Measurements from ENCODE around the gene NUP133.
"Not testable (repeated sequence)": the region's sequence is repeated elsewhere in the genome, so short reads cannot be mapped to it uniquely, and the experiment has no call there.

The NUP133 gene

GRCh38 chr1:229479660-229480399, 28.3 kb downstream of the NUP133 start:
- Histone ChIP-seq H3K36me3 (ENCODE audit: low read length) (peaks cover 15% of the 10 kb centered on the region), H3K9ac (ENCODE audit: low read length) (no peak overlapping the region), H3K27me3 (ENCODE audit: low read length) (no peaks in the 10 kb centered on the region), H2AFZ (ENCODE audit: low read depth, low read length, severe bottlenecking) (no peak overlapping the region), H3F3A (ENCODE audit: insufficient read depth) (no peaks in the 10 kb centered on the region), H3K4me3 (ENCODE audit: insufficient read depth, low read length, poor library complexity, severe bottlenecking) (no peak overlapping the region), H4K20me1 (ENCODE audit: low read depth, low read length) (no peaks in the 10 kb centered on the region), H3K4me2 (ENCODE audit: low read depth, low read length, poor library complexity, severe bottlenecking) (peak overlapping the region; percentile 27), H3K27ac (ENCODE audit: low read depth, low read length) (peak overlapping the region; percentile 36), H3K9me2 (replicated peaks; ENCODE audit: insufficient read depth, low read length) (no peaks in the 10 kb centered on the region), H3K79me2 (ENCODE audit: insufficient read depth, low read length) (no peaks in the 10 kb centered on the region), H3K9me3 (ENCODE audit: insufficient read depth, low read length) (no peaks in the 10 kb centered on the region)
- no peak for TF ChIP-seq EZH2phosphoT487 (conservative IDR thresholded peaks at IDR 0.05; ENCODE audit: low read length)
- no peak for TF ChIP-seq CTCF (IDR thresholded peaks at IDR 0.05; ENCODE audit: insufficient read depth, low read length, poor library complexity, severe bottlenecking)

GRCh38 chr1:229478852-229479251, 29.3 kb downstream of the NUP133 start:
- Histone ChIP-seq H3F3A (ENCODE audit: insufficient read depth) (no peaks in the 10 kb centered on the region), H3K27ac (ENCODE audit: low read depth, low read length) (no peak overlapping the region; the same call in 1 of the 2 replicates), H3K36me3 (ENCODE audit: low read length) (peaks cover 10% of the 10 kb centered on the region; the same call in 1 of the 2 replicates), H3K9me2 (replicated peaks; ENCODE audit: insufficient read depth, low read length) (no peaks in the 10 kb centered on the region), H2AFZ (ENCODE audit: low read depth, low read length, severe bottlenecking) (no peak overlapping the region), H3K9ac (ENCODE audit: low read length) (no peak overlapping the region), H4K20me1 (ENCODE audit: low read depth, low read length) (no peaks in the 10 kb centered on the region), H3K9me3 (ENCODE audit: insufficient read depth, low read length) (no peaks in the 10 kb centered on the region), H3K79me2 (ENCODE audit: insufficient read depth, low read length) (no peaks in the 10 kb centered on the region), H3K4me2 (ENCODE audit: low read depth, low read length, poor library complexity, severe bottlenecking) (no peak overlapping the region), H3K4me3 (ENCODE audit: insufficient read depth, low read length, poor library complexity, severe bottlenecking) (no peak overlapping the region), H3K27me3 (ENCODE audit: low read length) (no peaks in the 10 kb centered on the region)
- TF ChIP-seq CTCF (IDR thresholded peaks at IDR 0.05; ENCODE audit: insufficient read depth, low read length, poor library complexity, severe bottlenecking) (no peak), EZH2phosphoT487 (conservative IDR thresholded peaks at IDR 0.05; ENCODE audit: low read length) (no peak)

- not testable (repeated sequence) for H3K9ac ChIP-seq (ENCODE audit: low read length); H3K79me2 ChIP-seq (ENCODE audit: insufficient read depth, low read length); H3K36me3 ChIP-seq (ENCODE audit: low read length); H4K20me1 ChIP-seq (ENCODE audit: low read depth, low read length); H2AFZ ChIP-seq (ENCODE audit: low read depth, low read length, severe bottlenecking); H3K27ac ChIP-seq (ENCODE audit: low read depth, low read length); H3K27me3 ChIP-seq (ENCODE audit: low read length); H3K9me3 ChIP-seq (ENCODE audit: insufficient read depth, low read length); H3F3A ChIP-seq (ENCODE audit: insufficient read depth); H3K4me3 ChIP-seq (ENCODE audit: insufficient read depth, low read length, poor library complexity, severe bottlenecking); H3K4me2 ChIP-seq (ENCODE audit: low read depth, low read length, poor library complexity, severe bottlenecking); H3K9me2 ChIP-seq (replicated peaks; ENCODE audit: insufficient read depth, low read length)
Measured at GRCh38 chr1:229475859-229476258, 32.3 kb downstream of the NUP133 start.

GRCh38 chr1:229474509-229474908, 33.6 kb downstream of the NUP133 start:
- H3F3A ChIP-seq (ENCODE audit: insufficient read depth) = no peaks in the 10 kb centered on the region
- no peak overlapping the region for H3K4me2 ChIP-seq (ENCODE audit: low read depth, low read length, poor library complexity, severe bottlenecking)
- H3K9me3 ChIP-seq (ENCODE audit: insufficient read depth, low read length) = no peaks in the 10 kb centered on the region
- H2AFZ ChIP-seq (ENCODE audit: low read depth, low read length, severe bottlenecking) = no peak overlapping the region
- no peak overlapping the region for H3K4me3 ChIP-seq (ENCODE audit: insufficient read depth, low read length, poor library complexity, severe bottlenecking)
- H3K9ac ChIP-seq (ENCODE audit: low read length) = no peak overlapping the region
- no peak overlapping the region for H3K27ac ChIP-seq (ENCODE audit: low read depth, low read length)
- H3K36me3 ChIP-seq (ENCODE audit: low read length) = peaks cover 12% of the 10 kb centered on the region; the same call in 1 of the 2 replicates
- no peak for TF ChIP-seq EZH2phosphoT487 (conservative IDR thresholded peaks at IDR 0.05; ENCODE audit: low read length)
- TF ChIP-seq CTCF (IDR thresholded peaks at IDR 0.05; ENCODE audit: insufficient read depth, low read length, poor library complexity, severe bottlenecking) = no peak
- no peaks in the 10 kb centered on the region for H3K9me2 ChIP-seq (replicated peaks; ENCODE audit: insufficient read depth, low read length)
- no peaks in the 10 kb centered on the region for H3K27me3 ChIP-seq (ENCODE audit: low read length)
- no peaks in the 10 kb centered on the region for H4K20me1 ChIP-seq (ENCODE audit: low read depth, low read length)
- H3K79me2 ChIP-seq (ENCODE audit: insufficient read depth, low read length) = no peaks in the 10 kb centered on the region
